Sigmoid colon (tissue), 7 donors: ENCODE results near the gene CDX1. TPM values are rescaled to one million over a fixed set of nuclear protein-coding genes. Genes with fewer than 3 reads are reported as not detected.

Source experiments
- DNase-seq: peaks from one replicate; pipeline ENCODE4 v3.0.0-alpha.2; 2019
- H3K27ac ChIP-seq, 4 donors: fragments of 200-600 bp; sonication (generic); one replicate each; pipeline ENCODE4 v1.5.1; 2016 to 2019; ENCODE audit warnings: mild to moderate bottlenecking in 1 of 4
- H3K27me3 ChIP-seq, 3 donors: fragments of 200-600 bp; sonication (generic); one replicate each; pipeline ENCODE4 v1.5.1; 2019; ENCODE audit warnings: mild to moderate bottlenecking in 1 of 3
- H3K36me3 ChIP-seq, 4 donors: fragments of 200-600 bp; sonication (generic); one replicate each; pipeline ENCODE4 v1.5.1; 2016 to 2019
- H3K4me1 ChIP-seq, 4 donors: fragments of 200-600 bp; sonication (generic); one replicate each; pipeline ENCODE4 v1.5.1; 2017 to 2019
- H3K4me3 ChIP-seq, 4 donors: fragments of 200-600 bp; sonication (generic); one replicate each; pipeline ENCODE4 v1.5.1; 2017 to 2019; ENCODE audit warnings: mild to moderate bottlenecking in 2 of 4, moderate library complexity in 1 of 4
- H3K9me3 ChIP-seq, 4 donors: fragments of 200-600 bp in 3 of 4; sonication (generic) in 3 of 4; one replicate each; pipeline versions ENCODE4 v1.5.1 to v1.6.1; 2013 to 2019
- CTCF ChIP-seq, 4 experiments: fragments of 450-650 bp in 3 of 4; fragments of 200-600 bp in 1 of 4; IDR thresholded peaks; one replicate each; pipeline ENCODE4 v1.5.1; 2016 to 2019; ENCODE audit warnings: antibody characterized with exemption in 4 of 4, mild to moderate bottlenecking in 3 of 4, moderate library complexity in 2 of 4
- EP300 ChIP-seq, 4 donors: sonication (generic); formaldehyde crosslinking; IDR thresholded peaks; one replicate each; pipeline ENCODE4 v1.6.1; 2017; ENCODE audit warnings: antibody characterized with exemption in 4 of 4
- POLR2A ChIP-seq, 2 donors: fragments of 450-650 bp; IDR thresholded peaks; one replicate each; pipeline ENCODE4 v1.6.1; 2016; ENCODE audit warnings: antibody characterized with exemption in 2 of 2, mild to moderate bottlenecking in 2 of 2, moderate library complexity in 2 of 2
- POLR2AphosphoS5 ChIP-seq, 4 donors: sonication (generic); formaldehyde crosslinking; IDR thresholded peaks; one replicate each; pipeline ENCODE4 v1.6.1; 2017; ENCODE audit warnings: antibody characterized with exemption in 4 of 4
- WGBS, 2 donors: extraction: QIAGEN DNeasy Blood & Tissue Kit; methylation state at CpG; one replicate each; pipeline ENCODE4 v1.1.7; 2013; 5-methylcytosine and 5-hydroxymethylcytosine counted together
- intact Hi-C: fragments of 100-400 bp; cut with DNase I; formaldehyde crosslinking; loops from one replicate; pipeline ENCODE4 v1.15.1; 2023
- polyA plus RNA-seq, 3 donors: library from polyadenylated mRNA; stranded (reverse); fragments of 200-250 nt; gene quantifications; one replicate each; pipeline ENCODE4 v1.2.3, GENCODE V29; 2013
- total RNA-seq, 4 donors: library from RNA; depleted of rRNA; stranded (reverse); fragments of >200 nt; gene quantifications; one replicate each; pipeline ENCODE4 v1.1.0, GENCODE V29; 2016
- donor health status: healthy with polysubstance abuse.
- donor health status: Bipolar disorder and iron deficiency.
- donor health status: healthy.

The CDX1 gene
- total and polyA plus RNA-seq, 7 donors: 0.71 to 455 (median 325) TPM; not detected in 2

- Histone ChIP-seq H3K9me3 (no peaks in the 10 kb centered on the region), H3K27me3 (no peaks in the 10 kb centered on the region), H3K27ac (no peak overlapping the region), H3K36me3 (no peaks in the 10 kb centered on the region), H3K4me1 (no peaks in the 10 kb centered on the region), H3K4me3 (no peak overlapping the region)
- no peak for DNase-seq
- TF ChIP-seq POLR2A (IDR thresholded peaks at IDR 0.05) (no peak), CTCF (IDR thresholded peaks at IDR 0.05) (no peak)
- 28 to 73% methylated on average over 15 of the region's 15 CpGs for WGBS, 2 donors
- intact Hi-C loops: loop anchor here (10.0 kb wide), 2 partner anchors 207 to 223 kb away; partner anchors contain the start of genes HMGXB3 and TIGD6
Observed at GRCh38 chr5:150211156-150212030, 44.8 kb downstream of the CDX1 start.

GRCh38 chr5:150213530-150213929 is 47.0 kb downstream of the CDX1 start:
- Histone ChIP-seq H3K27me3 (peaks cover 0 to 3% (median 0%) of the 10 kb centered on the region in 3 donors), H3K4me1 (peaks cover 0 to 7% (median 2%) of the 10 kb centered on the region in 4 donors), H3K4me3 (no peak overlapping the region), H3K27ac (no peak overlapping the region), H3K9me3 (no peaks in the 10 kb centered on the region), H3K36me3 (no peaks in the 10 kb centered on the region)
- intact Hi-C loops: loop anchor here (10.0 kb wide), 2 partner anchors 209 to 221 kb away; partner anchors contain the start of genes HMGXB3 and TIGD6
- WGBS, 2 donors: 81 to 86% methylated on average over 6 of the region's 6 CpGs
- TF ChIP-seq POLR2A (IDR thresholded peaks at IDR 0.05) (no peak), CTCF (IDR thresholded peaks at IDR 0.05) (no peak), EP300 (IDR thresholded peaks at IDR 0.05) (no peak), POLR2AphosphoS5 (IDR thresholded peaks at IDR 0.05) (no peak)
- DNase-seq: no peak

- WGBS, 2 donors: 77 to 85% methylated on average over 7 of the region's 7 CpGs
- intact Hi-C loops: loop anchor here (10.0 kb wide), 2 partner anchors 209 to 221 kb away; partner anchors contain the start of genes HMGXB3 and TIGD6
- Histone ChIP-seq H3K27ac (peak overlapping the region in 1 of 4 donors; percentile 18), H3K36me3 (no peaks in the 10 kb centered on the region), H3K27me3 (peaks cover 0 to 3% (median 0%) of the 10 kb centered on the region in 3 donors), H3K4me1 (peaks cover 0 to 7% (median 2%) of the 10 kb centered on the region in 4 donors), H3K9me3 (no peaks in the 10 kb centered on the region), H3K4me3 (no peak overlapping the region)
- DNase-seq: no peak
- no peak for TF ChIP-seq POLR2A (IDR thresholded peaks at IDR 0.05)
- TF ChIP-seq EP300 (IDR thresholded peaks at IDR 0.05): no peak
- no peak for TF ChIP-seq CTCF (IDR thresholded peaks at IDR 0.05)
- no peak for TF ChIP-seq POLR2AphosphoS5 (IDR thresholded peaks at IDR 0.05)
Observed at GRCh38 chr5:150214289-150214688, 47.7 kb downstream of the CDX1 start.

- H3K36me3 ChIP-seq: no peaks in the 10 kb centered on the region
- peaks cover 0 to 7% (median 2%) of the 10 kb centered on the region in 4 donors for H3K4me1 ChIP-seq
- no peak overlapping the region for H3K4me3 ChIP-seq
- TF ChIP-seq POLR2AphosphoS5 (IDR thresholded peaks at IDR 0.05) (no peak), CTCF (IDR thresholded peaks at IDR 0.05) (no peak), POLR2A (IDR thresholded peaks at IDR 0.05) (no peak), EP300 (IDR thresholded peaks at IDR 0.05) (no peak)
- no peak overlapping the region for H3K27ac ChIP-seq
- intact Hi-C loops: loop anchor here (10.0 kb wide), 2 partner anchors 211 to 219 kb away; partner anchors contain the start of genes HMGXB3 and TIGD6
- 16 to 66% methylated on average over 10 of the region's 10 CpGs for WGBS, 2 donors
- DNase-seq: no peak
- H3K27me3 ChIP-seq: peaks cover 0 to 3% (median 0%) of the 10 kb centered on the region in 3 donors
- no peaks in the 10 kb centered on the region for H3K9me3 ChIP-seq
Observed at GRCh38 chr5:150215979-150216944, 49.7 kb downstream of the CDX1 start.
